HK-2 (cell line): Measurements from ENCODE around the gene MTERF1.
"Not testable (repeated sequence)": the region's sequence is repeated elsewhere in the genome, so short reads cannot be mapped to it uniquely, and the experiment has no call there.

Experiments used
- DNase-seq: peaks from one replicate; pipeline ENCODE4 v3.0.0-alpha.2; 2018; ENCODE audit not compliant: unreplicated experiment

The MTERF1 gene

DNA sequence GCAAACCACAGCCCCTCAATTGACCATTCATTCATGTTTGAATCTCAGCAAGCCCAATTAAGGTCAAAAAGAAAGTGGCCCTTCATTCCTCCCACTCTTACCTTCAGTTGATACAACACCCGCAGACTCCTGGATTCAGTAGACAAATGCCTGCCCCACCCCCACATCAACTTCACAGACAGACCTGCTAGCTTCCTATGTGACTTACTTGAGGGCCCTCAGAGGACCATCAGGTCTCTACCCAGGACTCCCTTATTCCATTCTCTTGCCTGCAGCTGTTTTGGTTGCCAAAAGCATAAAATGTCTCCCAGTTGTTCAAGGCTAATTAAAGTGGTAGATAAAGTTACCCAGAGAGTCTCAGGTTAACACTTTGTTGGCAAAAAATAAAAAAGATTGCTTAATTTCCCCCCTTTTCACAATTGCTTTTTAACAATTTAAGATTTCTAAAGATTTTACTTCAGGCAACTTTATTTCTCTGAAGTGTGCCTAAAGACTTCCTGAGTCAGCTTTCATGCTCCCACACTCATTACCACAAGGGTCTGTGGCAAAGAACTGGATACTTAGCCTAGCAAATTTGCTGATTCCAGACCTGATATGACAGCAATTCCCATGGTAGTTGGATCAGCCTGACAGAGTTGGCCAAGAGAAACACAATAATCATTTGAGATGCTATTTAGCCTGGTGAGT lies 3.3 kb upstream of the MTERF1 start:
- DNase-seq, result no peak

DNA sequence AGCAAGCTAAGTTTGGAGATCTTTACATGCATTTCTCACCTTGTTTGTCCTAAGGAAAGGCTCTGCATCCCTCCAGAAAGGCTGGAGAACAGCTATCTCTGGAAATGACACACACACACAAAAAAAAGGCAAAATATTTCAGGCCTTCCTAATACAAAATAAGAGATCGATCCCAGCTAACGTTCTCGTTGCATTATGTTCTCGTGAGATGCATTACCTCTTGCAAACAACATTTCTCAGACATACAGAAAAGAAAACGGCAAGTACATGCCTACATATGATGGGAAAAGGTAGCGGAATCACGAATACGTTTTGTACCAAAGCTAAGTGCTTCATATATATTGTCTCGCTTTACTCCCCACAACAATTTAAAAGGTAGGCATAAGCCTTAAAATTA lies 488 bp downstream of the MTERF1 start:
- no peak for DNase-seq

DNA sequence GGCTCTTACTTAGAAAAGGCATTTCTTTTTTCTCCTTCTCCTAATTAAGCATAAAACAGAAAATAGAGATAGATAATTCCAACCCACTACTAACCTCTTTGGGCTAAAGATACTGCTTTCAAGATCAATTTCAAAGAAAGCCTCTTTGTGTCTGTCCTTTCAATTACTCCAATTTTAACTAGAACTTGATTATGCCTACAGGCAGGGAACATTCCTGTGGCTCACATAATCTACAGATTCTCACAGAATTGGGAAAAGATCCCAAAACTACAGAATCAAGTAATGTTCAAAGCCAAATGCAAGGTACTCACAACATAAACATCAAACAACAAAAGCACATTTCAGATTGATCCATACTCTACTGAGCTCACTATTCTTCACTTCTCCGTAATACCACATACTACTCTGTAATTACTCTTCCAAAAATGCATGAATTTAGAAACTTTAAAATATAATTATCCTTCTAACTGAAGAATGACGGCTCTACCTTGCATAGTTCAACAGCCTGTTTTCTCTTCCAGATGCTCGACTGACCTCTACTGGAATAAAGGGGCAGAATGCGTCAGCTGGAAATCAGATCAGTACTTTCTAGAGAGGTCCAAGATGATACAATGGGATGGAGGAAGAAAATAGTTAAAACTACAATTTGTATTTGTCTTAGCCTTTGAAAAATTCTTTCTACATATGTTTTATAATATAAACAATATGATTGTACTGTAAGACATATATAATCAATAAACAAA lies 3.9 kb downstream of the MTERF1 start:
- no peak for DNase-seq

DNA sequence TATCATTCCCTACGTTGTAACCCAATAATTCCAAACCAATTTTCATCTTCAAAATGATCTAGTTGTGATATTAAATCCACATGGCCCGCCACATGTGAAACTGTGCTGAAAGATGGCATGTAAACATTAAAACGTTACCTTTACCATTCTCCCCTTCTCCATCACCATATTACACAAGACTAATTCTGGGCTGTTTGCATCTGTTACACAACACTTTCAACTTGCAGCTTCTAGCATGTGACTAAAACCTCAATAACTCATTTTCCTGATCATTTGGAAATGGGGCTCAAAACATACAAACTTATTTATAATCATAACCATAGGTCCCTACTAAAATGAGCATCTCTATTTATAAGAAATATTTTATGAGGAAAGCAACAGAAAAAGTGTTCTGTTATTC lies 4.7 kb downstream of the MTERF1 start:
- no peak for DNase-seq

DNA sequence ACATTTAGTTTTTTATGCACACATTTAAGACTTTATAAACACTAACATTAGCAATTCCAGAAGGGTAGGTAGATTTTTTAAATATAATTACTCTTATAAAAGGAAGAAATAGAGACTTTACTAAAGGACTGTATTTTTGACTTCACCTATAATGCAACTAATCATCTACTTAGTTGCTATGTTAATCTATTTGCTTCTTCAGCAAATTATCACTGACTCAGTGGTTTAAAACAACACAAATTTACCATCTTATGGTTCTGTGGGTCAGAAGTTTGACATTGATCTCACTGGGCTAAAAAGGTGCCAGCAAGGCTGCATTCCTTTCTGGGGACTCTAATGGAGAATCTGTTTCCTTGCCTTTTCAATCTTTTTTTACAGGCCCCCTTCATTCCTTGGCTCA lies 7.6 kb downstream of the MTERF1 start:
- no peak for DNase-seq

DNA sequence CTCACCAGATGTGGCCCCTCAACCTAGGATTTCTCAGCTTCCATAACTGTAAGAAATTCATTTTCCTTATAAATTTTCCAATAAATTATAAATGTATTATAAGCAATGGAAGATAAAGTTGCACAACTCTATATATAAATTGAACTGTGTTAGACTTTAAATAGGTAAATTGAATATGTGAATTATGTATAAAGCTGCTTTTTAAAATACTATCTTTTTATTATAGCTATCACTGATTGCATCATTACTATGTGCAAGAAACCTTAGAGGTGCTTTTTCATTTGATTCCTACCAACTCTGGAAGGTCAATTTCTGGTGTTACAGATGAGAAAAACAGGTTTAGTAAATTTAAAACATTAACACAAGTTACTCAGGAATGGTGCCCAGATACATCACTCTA lies 8.4 kb downstream of the MTERF1 start:
- no peak for DNase-seq

DNA sequence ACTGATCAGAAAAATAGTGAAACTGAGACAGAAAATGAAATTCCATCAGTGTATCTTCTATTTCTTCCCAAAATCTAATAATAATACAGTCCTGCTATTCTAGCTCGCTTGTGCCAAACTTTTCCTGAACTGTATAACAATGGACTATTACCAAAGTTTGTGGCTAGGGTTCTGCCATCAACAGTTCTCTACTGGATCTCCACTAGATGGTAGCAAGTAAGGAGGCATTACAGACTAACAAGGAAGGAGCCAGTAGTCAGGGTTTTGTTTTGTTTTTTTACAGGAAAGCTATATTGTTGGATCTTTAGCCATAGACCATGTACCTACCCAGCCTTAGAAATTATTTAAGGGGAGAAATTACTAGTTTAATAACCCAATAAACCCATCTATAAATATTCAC lies 10.8 kb downstream of the MTERF1 start:
- DNase-seq, result no peak

DNA sequence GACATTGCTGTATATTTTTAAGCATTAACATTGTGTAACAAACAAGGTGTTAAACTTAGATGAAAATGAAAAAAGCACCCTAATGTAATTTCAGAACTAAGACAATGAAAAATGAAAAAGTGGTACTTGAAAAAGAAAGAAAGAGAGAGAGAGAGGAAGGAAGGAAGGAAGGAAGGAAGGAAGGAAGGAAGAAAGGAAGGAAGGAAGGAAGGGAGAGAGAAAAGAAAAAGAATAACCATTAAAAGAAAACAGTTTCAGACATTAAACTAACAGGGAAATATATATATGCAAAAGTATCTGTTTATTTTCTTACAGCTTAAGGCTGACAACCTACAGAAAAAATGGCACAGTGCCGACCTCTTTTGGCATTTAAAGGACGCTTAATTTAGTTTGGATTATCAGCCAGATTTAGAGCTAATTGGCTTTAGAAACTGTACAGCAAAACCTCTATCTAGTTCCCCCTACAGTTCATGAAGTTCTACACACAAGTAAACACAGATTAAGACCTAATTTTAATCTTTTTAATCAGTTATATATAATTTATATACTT lies 13.8 kb downstream of the MTERF1 start:
- DNase-seq, result no peak

DNA sequence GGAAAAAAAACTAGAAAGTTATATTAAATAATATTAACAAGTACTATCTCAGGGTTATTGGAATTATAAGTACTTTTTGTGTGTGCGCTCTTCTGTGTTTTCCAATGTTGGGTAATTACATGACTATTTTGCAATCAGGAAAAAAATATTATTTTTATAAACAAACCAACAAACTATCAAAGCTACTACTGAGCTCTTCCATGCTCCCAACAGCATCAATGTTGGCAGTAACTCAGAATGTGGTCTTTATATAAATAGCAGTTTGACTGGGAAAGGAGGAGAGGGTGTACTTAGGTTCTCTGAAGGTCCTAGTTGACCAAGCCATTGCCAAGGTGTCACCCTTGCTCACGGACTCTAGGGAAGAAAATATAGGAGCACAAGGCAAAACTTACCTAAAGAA lies 15.0 kb downstream of the MTERF1 start:
- no peak for DNase-seq

DNA sequence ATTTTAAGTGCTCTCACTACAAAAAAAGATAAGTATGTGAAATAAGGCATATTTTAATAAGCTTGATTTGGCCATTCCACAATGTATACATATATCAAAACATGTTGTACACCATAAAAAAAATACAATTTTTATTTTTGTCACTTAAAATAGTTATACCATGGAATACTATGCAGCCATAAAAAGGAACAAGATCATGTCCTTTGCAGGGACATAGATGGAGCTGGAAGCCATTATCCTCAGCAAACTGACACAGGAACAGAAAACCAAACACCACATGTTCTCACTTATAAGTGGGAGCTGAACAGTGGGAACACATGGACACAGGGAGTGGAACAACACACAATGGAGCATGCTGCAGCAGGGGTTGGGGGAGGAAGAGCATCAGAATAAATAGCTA lies 15.9 kb downstream of the MTERF1 start:
- not testable (repeated sequence) for DNase-seq

DNA sequence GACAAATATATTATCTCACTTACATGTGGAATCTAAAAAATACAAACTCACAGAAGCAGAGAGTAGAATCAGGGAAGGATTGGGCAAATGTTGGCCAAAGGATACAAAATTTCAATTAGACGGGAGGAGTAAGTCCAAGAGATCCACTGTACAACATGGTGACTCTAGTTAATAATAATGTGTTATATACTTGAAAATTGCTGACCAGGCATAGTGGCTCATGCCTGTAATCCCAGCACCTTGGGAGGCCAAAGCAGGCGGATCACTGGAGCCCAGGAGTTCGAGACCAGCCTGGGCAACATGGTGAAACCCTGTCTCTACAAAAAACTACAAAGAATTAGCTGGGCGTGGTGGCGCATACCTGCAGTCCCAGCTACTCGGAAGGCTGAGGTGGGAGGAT lies 16.4 kb downstream of the MTERF1 start:
- DNase-seq, result no peak

DNA sequence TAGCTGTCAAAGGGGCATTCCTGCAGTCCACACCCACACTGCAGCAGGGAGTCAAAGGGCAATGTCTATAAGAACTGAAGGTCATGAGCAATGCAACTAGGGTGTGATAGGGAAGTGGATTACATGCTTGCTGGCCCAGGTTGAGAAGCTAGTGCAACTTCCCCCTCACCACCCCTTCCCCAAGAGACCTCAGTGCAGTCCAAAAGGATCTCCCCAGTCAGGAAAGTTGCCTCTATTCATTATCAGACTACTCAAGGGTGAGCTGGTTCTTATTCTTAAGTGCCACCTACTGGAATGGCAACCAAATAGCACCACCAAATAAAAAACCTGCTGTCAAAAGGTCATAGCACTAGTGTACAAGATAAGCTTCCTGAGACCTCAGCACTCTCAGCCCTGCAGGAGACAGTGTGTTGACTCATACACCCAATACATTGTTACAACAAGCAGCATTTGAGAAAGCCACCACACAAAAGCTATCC lies 28.2 kb downstream of the MTERF1 start:
- no peak for DNase-seq

DNA sequence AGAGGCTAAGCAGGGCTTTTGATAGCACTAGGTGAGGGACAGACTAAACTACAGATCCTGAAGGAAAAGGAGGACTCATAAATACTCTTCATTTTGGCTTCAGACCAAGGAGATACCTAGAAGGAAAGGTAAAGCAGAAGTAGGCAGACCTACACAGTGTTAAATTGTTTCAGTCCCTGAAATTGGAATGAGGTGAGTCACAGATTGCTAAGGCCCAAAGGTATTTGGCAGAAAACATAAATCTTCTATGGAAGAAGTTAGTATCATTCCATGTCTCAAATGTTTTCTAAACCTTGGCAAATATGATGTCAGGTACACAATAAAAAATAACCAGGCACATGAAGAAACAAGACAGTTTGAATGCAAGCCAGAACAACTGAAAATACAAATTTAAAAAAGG lies 30.0 kb downstream of the MTERF1 start:
- no peak for DNase-seq

DNA sequence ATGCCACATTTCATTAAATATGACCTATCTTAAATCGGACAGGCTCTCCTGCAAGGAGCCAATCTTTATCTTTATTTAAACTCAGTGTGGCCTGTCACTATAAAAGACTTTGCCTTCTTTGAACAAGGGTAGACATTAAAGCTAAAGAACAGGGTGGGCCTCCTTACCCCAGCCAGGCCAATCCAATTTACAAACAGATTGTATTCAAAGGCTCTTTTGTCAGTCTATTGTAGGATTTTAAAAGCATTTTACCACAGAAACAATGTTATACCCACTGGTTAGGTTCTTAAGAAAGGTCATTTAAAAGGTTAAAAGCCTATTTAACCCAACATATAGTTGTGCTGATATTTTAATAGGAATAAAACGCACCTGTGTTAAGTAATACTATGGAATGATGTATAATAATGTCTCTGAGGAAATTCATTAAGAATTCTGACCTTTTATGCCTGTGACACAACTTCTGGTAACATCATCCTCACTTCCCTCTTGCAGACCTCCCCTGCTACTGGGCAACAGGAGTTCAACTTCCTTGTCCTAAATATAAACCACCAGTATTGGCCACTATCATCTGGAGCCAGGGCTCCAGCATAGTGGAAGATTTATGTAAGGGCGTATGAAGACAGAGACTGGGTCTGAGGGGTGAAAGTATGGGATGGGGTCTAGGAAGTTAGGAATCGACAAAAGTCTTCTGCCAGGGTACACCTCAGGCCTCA lies 32.5 kb downstream of the MTERF1 start:
- DNase-seq, result no peak

DNA sequence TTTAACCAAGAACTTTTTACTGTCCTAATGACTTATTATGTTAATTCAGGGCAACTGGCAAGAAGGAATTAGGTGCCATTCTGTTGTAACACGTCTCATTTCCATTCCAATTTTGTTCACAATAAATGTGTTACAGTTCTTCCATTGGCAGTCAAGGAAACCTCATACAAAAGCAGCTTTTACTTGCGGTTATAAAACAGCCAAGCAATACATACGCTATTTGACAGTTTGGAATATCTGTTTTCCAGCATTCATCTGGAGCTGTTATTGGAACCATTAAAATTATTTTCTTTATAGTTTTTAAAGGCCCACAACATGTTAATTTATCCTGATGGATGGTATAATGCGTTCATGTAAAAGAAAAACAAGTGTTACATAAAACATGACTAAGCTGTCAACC lies 33.3 kb downstream of the MTERF1 start:
- DNase-seq, result no peak

DNA sequence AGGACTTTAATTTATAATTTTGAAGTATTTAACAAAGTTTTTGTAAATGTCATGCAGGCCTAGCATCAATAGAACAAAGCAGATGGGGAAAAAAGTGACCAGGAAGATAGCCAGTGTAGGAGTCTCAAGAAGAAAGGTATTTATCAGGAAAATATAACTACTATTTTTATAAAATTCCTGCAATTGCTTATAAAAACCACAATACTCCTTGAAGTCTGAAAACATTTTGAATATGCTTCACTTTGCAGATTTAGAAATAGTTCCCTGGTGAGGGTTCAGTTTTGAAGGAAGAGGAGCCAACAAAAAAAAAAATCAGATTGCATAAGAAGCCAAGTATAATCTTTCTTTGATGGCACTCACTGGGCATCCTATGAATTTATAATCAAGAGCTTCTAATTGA lies 34.1 kb downstream of the MTERF1 start:
- DNase-seq, result no peak

DNA sequence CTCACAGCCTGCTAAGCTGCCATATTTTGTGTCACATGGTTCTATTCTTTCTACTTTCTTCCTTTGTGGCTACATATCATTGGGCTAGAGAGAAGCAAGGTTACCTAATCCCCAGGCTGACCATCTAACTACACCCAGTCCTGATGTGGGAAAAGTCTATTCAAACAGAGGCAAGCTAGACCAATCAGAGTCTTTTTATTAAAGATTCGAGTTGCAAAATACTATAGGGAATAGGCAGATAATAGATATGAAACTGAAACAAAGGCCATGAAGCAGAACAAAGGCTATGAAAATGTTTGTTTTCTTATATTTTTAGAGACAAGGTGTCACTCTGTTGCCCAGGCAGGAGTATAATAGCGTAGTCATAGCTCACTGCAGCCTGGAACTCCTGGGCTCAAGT lies 36.7 kb downstream of the MTERF1 start:
- no peak for DNase-seq

DNA sequence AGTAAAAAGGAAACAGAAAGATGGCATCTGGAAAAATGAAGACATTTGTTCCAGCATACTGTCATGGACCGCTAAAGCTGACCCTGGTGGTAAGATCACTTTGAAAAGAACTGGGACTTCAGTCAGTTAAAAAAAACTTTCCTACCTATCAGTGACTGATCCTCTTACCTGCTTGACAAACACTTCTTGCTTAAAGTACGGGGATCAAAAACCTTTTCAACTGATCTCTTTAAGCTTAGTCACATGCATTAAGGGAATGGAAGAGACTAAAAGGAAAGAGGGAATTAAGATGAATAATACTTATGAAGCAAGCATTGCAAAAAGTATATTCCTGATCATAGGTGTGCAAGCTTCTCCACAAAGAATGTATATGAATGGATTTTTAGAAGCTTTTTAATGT lies 42.1 kb downstream of the MTERF1 start:
- no peak for DNase-seq

DNA sequence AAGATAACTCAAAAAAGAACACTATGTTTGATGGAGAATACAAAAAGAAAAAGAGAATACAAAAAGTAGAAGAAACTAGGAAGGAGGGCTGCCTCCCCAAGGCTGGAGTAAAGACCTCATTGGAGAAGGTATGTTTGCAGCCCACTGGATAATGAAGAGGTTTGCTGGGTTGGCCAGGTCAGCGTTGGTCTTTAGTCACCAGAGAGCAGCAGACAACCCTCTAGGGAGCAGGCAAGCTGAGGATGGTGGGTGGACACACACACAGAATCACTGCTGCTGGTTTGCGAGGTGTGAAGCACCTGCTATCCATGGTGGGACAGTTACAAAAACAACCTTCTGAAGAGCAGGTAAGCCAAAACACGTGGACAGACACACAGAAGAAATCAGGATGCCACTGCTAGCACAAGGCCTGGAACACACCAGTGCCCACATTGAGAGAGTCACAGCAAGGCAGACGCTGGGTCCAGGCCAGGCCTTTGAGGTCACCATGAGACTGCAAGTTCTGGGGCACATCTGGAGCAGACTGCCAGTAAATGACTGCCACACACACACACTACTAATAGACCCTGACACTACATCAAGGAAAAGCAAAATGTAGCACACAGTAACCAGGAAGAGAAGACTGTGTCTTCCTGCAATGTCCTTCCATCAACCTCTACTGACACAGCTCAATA lies 43.0 kb downstream of the MTERF1 start:
- no peak for DNase-seq

DNA sequence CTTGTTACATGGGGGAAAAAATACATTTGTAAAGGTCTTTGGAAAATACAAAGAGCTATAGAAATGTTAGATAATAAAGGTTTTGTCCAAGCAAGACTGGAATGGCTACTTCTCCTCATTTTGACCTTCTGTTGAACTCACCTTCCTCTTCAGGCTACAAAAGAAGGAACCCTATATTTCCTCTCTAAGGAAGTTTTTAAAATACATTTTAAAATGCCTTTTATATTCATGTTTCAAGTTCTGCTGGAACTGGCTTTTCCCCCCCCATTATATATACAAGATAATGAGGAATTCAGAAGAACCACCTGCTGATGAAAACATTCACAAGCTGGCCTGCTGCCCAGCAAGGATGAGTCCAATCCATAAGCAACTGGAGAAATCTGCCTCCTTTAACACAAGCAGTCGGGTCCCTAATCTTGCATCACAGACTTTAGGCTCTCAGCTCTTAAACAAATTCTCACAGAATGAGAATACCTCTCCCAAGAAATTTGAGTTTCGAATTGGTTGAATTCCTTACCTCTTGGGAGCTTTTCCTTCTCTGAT lies 44.6 kb downstream of the MTERF1 start:
- DNase-seq, result no peak

DNA sequence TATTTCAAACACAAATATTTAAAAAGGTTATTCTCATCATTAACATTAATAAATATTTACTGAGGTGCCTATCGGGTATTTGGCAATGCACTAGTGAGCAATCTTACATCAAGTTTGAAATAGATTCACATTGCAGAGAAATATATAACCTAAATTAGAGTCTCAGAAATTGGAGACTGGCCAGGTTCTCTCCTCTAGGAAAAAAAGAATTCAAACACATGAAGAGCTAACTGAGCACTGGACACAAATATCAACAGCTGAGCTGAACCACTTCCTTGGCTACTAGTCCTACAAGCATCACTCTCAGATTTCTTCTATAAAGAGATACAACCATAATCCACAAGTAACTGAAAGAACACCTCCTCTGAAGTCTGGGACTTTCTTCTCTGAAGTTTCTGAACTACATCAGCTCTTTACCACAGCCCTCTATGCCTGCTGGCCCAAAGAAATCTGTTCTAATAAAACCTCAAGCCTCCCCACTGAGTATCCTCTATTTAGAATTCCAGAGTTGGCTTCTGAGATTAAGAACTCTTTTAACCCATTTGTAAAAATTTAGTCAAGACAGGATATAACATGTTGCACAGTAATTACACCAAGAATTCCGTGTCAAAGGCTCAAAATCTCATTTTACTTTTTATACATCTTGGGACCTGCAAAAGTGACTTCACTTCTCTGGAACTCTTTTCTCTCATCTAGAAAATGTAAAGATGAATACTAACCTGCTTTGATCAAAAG lies 45.2 kb downstream of the MTERF1 start:
- DNase-seq, result no peak
